GM18870 (cell line): ENCODE data around the gene NKX6-2.

ENCODE experiments used
- ATAC-seq: cut with Tn5 transposase; IDR thresholded peaks from one replicate; pipeline ENCODE4 v1.9.1; 2021; ENCODE audit warnings: moderate library complexity; ENCODE audit not compliant: unreplicated experiment

NKX6-2 gene

DNA sequence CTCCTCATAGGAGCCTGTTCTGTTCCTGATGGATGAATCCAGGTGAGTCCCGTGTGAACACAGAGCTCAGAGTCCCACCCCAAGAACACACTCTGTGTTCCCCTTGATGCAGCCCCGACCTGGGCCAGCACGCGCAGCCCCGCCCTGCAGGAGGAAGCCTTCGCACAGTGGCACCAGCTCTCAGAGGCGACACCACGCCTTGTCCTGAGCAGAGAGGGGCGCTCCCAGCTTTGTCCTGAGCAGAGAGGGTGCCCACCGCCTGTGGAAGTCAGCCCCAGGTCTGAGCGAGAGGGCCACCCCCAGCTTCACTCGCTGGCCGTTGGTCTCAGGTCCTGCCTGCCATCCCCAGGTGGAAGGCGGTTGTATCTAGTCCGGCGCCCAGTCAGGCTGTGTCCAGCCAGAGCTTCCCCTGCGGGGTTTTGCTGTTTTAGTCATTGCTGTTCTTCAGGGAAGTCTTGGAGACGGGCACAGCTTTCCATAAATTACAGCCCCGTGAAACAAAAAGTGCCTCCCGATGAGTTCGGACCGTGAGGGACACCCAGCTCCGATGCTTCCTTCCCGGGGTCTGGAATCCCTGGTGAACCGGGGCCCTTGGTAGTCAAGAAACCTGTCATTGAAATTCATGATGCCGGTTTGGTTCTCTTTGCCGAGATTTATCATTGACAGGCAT is 43.6 kb downstream of the NKX6-2 start:
- ATAC-seq = no peak

- no peak for ATAC-seq
Measured at GRCh38 chr10:132740588-132740987, 45.4 kb downstream of the NKX6-2 start.

- no peak for ATAC-seq
Measured at GRCh38 chr10:132739225-132739613, 46.7 kb downstream of the NKX6-2 start.

GRCh38 chr10:132738454-132739224 is 47.3 kb downstream of the NKX6-2 start:
- no peak for ATAC-seq

- ATAC-seq = no peak
Measured at GRCh38 chr10:132737390-132738048, 48.4 kb downstream of the NKX6-2 start.

DNA sequence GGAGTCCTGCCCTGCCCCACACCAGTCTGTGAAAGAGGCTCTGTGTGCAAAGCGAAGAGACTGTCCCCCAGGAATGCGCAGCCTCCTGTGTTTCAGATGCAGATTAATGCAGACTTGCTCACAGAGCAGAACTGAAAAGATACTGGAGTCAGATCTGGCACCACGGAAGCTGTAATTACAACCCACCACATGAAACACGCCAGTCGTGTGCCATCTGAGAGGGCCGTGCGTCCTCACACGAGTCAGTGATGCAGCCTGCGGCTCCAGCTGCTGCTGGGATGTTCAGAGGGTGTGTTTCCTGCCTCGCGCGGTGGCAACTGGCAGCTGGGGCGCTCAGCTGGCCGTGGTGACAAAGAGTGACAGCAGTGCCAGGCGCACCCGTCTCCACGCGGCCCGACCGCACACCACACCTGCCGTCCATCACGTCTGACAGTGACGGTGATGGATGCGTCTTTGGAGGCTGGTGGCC is 50.0 kb downstream of the NKX6-2 start:
- ATAC-seq = no peak

- no peak for ATAC-seq
Measured at GRCh38 chr10:132735341-132735775, 50.6 kb downstream of the NKX6-2 start.

DNA sequence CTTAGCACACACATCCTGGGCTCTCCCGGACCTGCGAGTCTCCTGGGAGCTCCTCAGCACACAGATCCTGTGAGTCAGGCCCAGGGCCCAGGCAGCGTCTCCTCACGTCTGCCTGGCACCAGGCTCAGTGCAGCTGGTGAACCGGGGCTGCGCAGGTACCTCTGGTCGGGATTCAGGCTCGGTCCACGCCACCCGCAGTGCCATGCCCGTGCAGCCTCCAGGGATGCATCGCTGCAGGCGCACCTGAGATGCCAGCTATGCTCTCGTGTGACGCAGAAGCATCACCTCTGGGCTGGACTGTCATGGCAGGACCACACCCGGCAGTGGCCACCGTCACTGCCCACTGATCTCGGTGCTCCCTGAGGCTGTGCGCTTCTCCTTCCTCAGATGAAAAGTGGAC is 52.0 kb downstream of the NKX6-2 start:
- no peak for ATAC-seq
